Right renal cortex interstitium (tissue), 3 donors: Measurements from ENCODE around the gene ANTXR1. TPM values are rescaled to one million over a fixed set of nuclear protein-coding genes. Genes with fewer than 3 reads are reported as not detected.

Experiments
- DNase-seq, 3 donors: peaks; one replicate each; pipeline ENCODE4 v3.0.0-alpha.2; 2013; ENCODE audit warnings: low read depth in 3 of 3, low spot score in 2 of 3
- polyA plus RNA-seq, 3 donors: library from polyadenylated mRNA; unstranded; fragments of 120-200 nt; gene quantifications; one replicate each; pipeline ENCODE4 v1.2.1, GENCODE V29; 2013; ENCODE audit not compliant: insufficient read length in 3 of 3

Gene ANTXR1
- polyA plus RNA-seq, 3 donors, result 79.0 to 90.0 (median 86.1) TPM

- DNase-seq, result no peak
These were observed 163.1 kb downstream of the ANTXR1 start for GRCh38 chr2:69175790-69176715.

DNA sequence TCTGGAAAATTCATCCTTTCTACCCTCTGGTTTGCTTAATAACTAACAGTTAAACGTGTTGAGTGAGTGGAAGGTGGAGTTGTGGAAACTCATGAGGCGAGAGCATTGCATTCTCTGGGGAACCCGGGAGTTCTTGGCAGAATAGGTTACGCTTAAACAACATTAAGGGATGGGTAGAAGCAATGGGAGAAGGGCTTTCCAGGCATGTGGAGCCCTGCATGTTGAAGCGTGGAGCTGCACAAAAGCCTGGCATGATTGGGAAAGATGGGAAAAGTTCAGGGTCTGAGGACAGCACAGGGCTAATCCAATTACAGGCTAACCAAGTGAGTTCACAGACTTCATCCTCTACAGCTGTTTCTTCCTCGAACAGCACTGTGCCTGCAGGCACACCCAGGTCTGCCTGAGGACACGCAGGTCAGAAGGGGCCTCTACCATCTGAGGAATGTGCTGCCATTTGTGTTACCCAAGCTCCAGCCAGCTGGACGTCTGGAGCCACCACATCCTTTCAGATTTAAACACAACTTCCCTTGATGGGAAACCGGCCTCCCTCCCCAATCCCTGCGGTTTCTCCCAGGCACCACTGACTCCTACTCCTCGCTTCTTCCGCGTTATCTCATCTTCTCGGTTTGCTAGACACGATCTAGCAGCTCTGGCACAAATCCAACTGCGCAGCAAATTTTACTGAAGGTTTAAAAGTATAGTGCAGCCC, 164.2 kb downstream of the ANTXR1 start:
- DNase-seq, result no peak

DNA sequence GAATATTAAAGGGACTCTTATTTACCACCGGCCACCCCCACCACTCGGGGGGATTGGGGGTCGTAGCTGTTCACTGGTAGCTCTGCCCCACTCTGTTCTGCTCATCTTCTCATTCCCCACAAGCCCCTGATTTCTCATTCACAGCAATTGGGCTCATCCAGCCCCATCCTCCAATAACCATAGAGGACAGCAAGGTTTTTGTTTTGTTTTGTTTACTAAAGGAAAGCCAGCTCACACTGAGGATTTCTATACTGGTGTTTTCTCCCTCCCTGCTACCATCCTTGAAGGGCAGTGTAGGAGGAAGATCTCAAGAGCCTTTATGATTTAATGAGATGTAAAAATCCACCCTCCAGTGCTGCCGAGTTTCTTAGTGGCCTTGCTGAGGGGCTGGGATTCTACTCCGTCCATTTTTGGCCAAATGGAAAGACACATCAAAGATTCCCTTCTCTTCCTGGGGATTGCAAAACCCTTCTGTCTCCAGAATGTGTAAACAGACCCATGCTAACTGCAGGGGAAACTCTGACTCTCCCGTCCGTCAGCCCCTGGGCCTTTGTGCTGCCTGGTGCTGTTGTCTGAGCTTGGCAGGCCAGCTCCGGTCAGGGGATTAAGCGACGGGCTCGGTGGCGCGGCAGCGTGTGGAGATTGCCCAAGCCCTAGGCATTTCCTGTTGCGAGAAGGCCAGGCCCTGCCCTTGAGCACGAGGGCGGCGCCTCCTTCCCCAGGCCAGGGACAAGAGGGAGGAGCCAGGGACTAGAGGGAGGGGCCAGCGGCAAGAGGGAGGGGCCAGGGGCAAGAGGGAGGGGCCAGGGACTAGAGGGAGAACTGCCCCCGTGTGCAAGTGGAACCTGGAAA, 165.0 kb downstream of the ANTXR1 start:
- DNase-seq, result no peak

DNA sequence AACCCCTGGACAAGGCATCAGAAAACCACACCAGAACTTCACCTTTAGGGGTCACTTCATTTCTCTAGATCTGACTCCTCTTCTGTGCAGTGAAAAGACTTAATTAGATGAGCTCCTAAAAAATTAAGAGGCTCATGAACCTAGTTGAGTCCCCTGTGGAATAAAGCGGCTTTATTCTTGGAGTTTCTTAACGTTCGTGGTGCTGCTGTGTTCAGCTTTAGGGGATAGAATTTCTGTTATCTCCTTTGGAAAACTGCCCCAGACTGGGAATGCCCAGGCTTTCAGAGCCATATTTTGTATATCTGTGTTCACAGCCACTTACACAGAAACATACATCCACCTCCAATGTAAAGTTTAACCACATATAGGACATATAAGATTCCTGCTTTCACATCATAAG, 165.8 kb downstream of the ANTXR1 start:
- no peak for DNase-seq

- DNase-seq, result no peak
These were observed 167.2 kb downstream of the ANTXR1 start for GRCh38 chr2:69180227-69180626.

DNA sequence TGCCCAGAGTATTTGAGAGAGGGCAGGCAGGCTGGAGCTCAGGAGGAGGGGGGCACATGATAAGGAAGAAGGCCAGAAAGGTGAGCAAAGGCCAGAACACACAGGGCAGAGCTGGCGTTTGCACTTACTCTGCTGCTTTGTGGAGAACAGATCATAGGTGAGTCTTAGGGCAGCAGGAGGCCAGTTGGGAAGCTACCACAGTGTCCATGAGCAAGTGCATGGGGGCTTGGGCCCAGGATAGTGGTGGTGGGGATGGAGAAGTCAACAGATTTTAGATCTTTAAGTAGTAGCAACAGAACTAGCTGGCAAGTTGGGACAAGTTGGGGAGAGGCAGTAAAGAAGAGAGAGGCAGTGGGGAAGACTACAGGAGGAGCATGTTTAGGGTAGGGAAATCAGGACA, 168.0 kb downstream of the ANTXR1 start:
- DNase-seq, result no peak

- no peak for DNase-seq
These were observed 168.9 kb downstream of the ANTXR1 start for GRCh38 chr2:69181806-69182427.

DNA sequence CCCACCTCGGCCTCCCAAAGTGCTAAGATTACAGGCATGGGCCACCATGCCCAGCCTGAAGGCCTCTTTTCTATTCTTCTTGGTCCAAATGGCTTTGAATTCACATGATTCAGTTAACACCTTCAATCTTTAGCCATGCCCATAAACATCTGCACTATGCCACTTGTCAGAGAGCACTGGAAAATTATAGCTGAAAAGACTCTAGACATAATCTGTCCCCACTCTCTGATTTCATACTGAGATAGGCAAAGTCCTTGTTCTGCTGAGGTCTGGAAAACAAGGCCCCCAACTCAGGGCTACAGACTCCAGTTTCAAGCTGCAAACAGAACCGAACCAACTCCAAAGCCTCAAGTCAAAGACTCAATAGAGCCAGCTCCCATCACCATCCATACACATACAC, 170.7 kb downstream of the ANTXR1 start:
- no peak for DNase-seq

- DNase-seq, result no peak
These were observed 171.2 kb downstream of the ANTXR1 start for GRCh38 chr2:69184224-69184623.

- no peak for DNase-seq
These were observed 172.8 kb downstream of the ANTXR1 start for GRCh38 chr2:69185807-69186206.

- no peak for DNase-seq
These were observed 173.6 kb downstream of the ANTXR1 start for GRCh38 chr2:69186614-69187013.

DNA sequence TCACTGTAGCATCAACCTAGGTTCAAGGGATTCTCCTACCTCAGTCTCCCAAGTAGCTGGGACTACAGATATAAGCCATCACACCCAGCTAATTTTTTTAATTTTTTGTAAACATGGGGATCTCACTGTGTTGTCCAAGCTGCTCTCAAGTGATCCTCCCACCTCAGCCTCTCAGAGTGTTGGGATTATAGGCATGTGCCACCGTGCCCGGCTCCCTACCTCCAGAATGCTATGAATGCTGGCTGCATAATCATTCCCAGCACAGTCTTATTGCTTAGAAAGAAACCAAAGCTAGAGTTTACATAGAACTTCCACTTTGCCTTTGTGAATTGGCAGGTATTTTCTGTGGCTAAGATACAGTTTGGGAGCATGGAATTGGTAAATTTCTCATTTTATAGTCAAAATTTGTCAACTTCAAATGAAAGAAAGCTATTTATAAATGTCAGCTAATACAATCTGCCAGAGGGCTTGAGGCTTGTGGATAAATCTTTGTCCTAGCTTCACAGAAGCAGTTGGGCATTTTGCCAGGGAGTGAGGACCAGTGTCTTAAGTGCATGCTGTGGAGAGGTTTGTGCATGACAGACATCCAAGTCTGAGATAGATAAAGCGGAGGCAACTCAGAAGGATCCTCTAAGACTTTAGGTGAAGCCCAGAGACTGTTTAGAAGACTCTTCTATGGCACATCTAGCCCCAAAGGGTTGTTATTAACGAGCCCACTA, 175.4 kb downstream of the ANTXR1 start:
- DNase-seq, result no peak

DNA sequence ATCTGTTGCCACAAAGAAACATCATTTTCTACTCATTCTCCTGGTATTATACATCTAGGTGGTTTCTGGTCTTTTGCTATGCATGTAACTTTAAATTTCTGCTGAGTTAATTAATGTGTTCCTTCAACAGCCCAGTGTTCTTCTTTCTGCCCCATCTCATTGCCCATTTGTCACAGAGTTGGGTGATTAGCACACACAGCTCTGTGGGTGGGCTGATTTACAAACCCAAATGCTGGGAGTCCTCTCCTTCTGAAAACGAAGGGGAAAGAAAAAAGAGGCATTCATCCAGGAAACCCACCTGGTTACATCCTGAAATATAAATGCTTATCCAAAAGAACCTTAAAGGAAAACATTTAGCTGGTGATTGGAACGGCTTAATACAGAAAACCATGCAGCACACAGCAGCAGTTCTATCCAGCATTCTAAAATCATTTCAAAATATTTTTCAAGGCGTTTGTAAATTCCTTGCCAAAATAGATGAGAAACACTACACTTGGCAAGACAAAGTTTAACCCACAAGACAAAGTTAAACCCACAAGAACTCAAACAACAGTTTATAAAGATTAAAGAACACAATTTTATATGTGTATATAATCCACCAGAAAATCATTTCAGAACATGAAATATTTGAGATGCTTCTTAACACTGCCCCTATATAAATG, 177.9 kb downstream of the ANTXR1 start:
- no peak for DNase-seq

- DNase-seq, result no peak
These were observed 178.7 kb downstream of the ANTXR1 start for GRCh38 chr2:69191634-69192033.

DNA sequence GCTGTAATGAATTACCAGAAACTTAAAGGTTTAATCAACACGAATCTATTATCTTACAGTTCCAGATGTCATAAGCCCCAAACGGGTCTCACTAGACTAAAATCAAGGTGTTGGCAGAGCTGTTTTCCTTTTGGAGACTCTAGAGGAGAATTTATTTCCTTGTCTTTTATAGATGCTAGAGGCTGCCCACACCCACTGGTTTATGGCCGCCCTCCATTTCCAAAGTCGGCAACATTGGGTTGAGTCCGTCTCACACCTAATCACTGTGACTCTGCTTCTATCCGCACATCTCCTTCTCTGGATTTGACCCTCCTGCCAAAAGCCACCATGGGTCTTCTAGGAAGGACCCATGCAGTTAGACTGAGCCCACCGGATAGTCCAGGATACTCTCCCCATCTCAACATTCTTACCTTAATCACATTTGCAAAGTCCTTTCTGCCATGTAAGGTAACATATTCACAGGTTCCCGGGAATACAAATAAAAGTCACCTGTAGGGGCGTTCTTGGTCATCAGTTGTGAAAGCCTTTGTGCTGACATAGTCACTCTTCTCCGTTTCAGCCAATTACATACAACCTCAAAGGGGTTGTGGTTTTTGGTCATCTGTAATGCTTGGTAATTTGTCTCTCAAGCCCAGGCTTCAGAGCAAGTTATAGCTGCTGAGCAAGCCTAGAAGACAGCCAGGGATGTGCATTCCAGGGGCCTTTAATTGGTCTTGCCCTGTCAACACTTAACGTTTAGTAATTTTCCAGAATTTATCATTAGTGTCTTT, 179.4 kb downstream of the ANTXR1 start:
- no peak for DNase-seq

DNA sequence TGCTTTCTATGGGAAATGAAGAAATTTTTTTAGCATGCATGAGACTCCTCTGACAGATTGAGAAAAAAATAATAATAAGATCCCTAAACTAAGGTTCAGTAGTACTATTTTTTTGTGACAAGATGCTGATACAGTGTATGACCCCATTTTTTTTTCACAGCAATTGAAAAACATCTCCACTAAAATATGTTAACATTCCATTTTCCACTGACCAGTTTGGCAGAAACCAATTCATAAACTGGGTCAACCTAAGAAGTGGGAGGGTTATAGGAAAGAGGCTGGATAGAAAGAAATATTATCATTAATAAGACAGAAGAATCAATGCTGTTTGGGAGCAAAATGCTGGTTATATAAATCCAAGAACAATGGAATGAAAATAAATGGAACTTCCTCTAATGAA, 182.7 kb downstream of the ANTXR1 start:
- no peak for DNase-seq

DNA sequence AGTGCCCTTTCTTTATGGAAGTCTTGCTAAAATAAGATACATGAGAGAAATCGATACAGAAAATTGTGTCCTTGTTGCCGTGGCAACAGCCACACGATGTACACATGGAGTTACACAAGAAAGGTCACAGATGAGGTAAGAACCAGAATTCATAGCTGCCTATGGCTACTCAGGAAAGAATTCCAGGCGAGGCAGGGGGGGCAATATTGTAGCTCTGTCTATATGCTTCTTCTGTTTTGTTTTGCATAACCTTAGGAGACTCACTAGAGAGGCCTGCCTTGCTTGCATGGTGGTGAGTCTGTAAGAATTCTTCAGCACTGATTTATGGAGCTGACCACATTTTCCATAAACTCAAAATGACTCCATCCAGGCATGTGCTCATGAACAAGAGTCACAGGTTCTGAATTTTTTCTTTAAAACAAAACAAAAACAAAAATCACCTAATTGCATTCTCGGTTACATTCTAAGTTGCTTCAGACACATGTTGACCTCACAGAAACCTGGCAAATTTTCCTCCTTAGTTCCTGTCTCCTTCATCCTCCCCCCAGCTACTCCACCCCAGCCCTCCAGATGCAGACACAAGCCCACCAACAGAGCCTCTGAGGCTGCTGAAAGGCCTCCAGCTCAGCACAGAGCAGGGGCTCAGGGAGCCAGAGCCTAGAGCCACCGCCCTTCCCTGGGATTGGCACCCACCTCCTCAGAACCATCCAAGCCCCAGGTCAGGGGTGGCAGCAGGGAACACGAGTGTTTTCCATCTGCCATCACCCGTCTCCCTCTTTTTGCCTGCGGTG, 183.5 kb downstream of the ANTXR1 start:
- DNase-seq, result no peak

GRCh38 chr2:69200107-69200520, 187.1 kb downstream of the ANTXR1 start:
- no peak for DNase-seq
